ENCODE measurements around the gene CMPK1.
A peak's percentile ranks its signal among the peaks of the same experiment; 100 is the strongest.
"Not testable (repeated sequence)": the region's sequence is repeated elsewhere in the genome, so short reads cannot be mapped to it uniquely, and the experiment has no call there.

Gene CMPK1, protein sequence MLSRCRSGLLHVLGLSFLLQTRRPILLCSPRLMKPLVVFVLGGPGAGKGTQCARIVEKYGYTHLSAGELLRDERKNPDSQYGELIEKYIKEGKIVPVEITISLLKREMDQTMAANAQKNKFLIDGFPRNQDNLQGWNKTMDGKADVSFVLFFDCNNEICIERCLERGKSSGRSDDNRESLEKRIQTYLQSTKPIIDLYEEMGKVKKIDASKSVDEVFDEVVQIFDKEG

DNA sequence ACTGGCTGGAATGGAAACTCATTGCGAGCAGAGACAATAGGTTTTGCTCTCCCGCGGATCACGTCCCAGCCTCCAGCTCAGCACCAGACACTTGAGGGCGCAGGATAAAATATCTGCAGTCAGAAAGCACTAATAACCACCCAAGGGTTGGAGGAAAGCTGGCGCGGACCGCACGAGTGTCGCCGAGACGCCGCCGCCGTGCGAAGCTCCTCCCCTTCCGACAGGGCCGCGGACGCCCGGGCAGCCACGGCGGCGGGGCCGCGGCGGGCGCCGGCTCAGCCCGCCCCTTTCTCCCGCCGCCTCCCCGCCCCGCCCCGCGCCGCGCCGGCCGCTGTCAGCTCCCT lies at the start of gene CMPK1:
Gene CMPK1, plus strand, starts transcription at position 213 of the 344 bp plus-strand sequence. CDS start 156 bp downstream, outside the sequence.
- TF ChIP-seq ZFX (IDR thresholded peaks at IDR 0.05; ENCODE audit: borderline replicate concordance), result no peak
- TF ChIP-seq, protein P1, sequence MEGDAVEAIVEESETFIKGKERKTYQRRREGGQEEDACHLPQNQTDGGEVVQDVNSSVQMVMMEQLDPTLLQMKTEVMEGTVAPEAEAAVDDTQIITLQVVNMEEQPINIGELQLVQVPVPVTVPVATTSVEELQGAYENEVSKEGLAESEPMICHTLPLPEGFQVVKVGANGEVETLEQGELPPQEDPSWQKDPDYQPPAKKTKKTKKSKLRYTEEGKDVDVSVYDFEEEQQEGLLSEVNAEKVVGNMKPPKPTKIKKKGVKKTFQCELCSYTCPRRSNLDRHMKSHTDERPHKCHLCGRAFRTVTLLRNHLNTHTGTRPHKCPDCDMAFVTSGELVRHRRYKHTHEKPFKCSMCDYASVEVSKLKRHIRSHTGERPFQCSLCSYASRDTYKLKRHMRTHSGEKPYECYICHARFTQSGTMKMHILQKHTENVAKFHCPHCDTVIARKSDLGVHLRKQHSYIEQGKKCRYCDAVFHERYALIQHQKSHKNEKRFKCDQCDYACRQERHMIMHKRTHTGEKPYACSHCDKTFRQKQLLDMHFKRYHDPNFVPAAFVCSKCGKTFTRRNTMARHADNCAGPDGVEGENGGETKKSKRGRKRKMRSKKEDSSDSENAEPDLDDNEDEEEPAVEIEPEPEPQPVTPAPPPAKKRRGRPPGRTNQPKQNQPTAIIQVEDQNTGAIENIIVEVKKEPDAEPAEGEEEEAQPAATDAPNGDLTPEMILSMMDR (IDR thresholded peaks at IDR 0.05), result peak; percentile 7; the same call in 1 of the 2 replicates
- H3K27ac ChIP-seq, result peak within 1 kb of the TSS; percentile 98

DNA sequence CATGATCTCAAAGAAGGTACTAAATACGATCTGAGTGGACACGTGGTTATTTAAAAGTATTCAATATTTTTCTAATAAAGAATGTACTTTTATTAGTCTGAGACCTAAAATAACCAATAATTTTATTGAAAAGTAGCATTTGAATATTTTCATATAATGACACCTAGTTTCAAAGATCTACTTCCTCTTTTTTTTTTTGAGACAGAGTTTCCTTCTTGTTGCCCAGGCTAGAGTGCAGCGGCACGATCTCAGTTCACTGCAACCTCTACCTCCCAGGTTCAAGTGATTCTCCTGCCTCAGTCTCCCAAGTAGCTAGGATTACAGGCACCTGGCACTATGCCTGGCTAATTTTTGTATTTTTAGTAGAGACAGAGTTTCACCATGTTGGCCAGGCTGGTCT lies 45.5 kb upstream of the CMPK1 start:
- H3K27ac ChIP-seq, result not testable (repeated sequence)

DNA sequence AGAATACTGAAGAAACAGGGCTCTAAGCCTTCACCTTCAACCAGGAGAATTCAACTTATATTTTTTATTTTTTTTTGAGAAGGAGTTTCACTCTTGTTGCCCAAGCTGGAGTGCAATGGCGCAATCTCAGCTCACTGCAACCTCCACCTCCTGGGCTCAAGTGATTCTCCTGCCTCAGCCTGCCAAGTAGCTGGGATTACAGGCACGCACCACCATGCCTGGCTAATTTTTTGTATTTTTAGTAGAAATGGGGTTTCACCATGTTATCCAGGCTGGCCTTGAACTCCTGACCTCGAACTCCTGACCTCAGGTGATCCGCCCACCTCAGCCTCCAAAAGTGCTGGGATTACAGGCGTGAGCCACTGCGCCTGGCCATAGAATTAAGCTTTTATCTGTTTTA lies 38.7 kb upstream of the CMPK1 start:
- H3K27ac ChIP-seq, result not testable (repeated sequence)

DNA sequence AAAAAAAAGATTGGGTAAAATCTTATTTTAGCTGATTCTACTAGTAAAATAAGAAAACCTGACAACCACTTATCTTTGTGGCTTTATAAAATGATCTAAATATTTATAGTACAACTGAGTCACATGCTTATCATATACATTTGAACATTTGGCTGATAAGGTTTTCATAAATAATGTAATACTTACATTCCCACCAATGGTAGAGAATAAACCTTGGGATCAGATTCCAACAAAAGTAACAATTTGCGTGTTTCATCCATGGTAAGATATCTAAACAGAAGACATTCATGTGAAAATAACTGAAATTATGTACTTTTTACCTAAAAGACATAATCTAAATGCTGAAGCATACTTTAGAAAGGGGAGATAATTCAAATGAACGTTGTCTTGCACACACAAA lies 38.0 kb upstream of the CMPK1 start:
- H3K27ac ChIP-seq, result no peak overlapping the region
- TF ChIP-seq, protein P1 (IDR thresholded peaks at IDR 0.05), result no peak
- TF ChIP-seq ZFX (IDR thresholded peaks at IDR 0.05; ENCODE audit: borderline replicate concordance), result no peak

DNA sequence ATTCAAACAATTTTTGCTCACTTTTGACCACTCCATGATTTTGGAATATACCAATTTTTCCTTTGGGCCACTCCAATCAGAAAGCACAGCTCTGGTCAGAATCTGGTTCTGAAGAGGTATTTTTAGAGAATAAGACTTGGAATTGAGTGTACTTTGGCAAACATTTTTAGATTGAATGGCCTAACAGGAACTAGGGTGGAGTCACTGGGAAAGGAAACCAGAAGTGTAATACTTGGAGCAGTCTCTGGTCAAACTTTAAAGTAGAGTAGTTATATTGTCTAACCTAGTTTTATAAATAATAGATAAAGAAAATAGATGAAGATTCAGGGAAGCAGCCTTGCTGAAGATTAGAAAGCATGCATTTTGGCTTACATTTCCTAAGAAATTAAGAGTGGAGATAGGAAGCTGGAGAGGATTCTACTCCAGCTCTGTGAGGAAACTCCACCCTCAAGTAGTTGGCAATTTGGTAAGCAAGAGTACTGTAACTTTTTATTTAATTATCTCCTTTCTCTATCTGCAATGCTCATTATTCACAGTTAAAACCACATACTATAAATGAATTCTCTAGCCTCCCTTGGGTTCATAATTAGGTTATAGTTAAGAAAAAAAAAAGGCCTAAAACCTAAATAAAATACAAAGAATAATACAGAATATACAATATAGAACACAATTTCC lies 35.4 kb upstream of the CMPK1 start:
- TF ChIP-seq, protein P1 (IDR thresholded peaks at IDR 0.05), result no peak
- no peak for TF ChIP-seq ZFX (IDR thresholded peaks at IDR 0.05; ENCODE audit: borderline replicate concordance)
- no peak overlapping the region for H3K27ac ChIP-seq

DNA sequence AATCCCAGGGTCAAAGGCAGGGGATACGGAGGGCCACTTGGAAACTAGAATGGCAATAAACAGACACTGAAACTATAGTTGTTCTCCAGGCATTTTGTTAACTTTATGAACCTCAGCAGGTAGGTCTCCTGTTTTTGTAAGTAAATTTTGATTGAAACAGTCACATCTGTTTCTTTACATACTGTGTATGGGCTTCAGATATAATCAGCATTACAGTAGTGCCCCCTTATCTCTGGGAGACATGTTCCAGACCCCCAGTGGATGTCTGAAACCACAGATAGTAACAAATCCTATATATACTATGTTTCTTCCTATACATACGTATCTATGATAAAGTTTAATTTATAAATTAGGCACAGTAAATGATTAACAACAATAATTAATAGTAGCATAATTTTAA lies 31.1 kb upstream of the CMPK1 start:
- TF ChIP-seq, protein P1 (IDR thresholded peaks at IDR 0.05), result no peak
- no peak for TF ChIP-seq ZFX (IDR thresholded peaks at IDR 0.05; ENCODE audit: borderline replicate concordance)
- H3K27ac ChIP-seq, result no peak overlapping the region

DNA sequence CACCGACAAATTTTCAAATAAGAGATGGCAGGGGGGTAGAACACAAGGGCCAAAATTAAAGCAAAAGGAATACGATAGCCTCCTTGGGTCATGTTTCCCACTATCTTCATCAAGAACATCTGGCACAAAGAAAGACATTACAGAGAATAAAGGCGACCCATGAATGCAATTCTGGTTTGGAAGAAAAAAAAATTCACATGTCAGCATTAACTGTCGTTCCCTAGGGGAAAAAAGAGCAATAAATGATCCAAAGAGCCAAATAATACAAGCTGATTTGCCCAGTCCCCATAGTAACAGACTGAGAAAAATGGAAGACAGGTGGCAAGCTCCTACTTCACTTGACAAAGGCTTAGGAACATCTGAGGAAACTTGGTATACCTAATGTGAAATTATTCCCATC lies 24.2 kb upstream of the CMPK1 start:
- no peak for TF ChIP-seq ZFX (IDR thresholded peaks at IDR 0.05; ENCODE audit: borderline replicate concordance)
- TF ChIP-seq, protein P1 (IDR thresholded peaks at IDR 0.05), result no peak
- H3K27ac ChIP-seq, result no peak overlapping the region

DNA sequence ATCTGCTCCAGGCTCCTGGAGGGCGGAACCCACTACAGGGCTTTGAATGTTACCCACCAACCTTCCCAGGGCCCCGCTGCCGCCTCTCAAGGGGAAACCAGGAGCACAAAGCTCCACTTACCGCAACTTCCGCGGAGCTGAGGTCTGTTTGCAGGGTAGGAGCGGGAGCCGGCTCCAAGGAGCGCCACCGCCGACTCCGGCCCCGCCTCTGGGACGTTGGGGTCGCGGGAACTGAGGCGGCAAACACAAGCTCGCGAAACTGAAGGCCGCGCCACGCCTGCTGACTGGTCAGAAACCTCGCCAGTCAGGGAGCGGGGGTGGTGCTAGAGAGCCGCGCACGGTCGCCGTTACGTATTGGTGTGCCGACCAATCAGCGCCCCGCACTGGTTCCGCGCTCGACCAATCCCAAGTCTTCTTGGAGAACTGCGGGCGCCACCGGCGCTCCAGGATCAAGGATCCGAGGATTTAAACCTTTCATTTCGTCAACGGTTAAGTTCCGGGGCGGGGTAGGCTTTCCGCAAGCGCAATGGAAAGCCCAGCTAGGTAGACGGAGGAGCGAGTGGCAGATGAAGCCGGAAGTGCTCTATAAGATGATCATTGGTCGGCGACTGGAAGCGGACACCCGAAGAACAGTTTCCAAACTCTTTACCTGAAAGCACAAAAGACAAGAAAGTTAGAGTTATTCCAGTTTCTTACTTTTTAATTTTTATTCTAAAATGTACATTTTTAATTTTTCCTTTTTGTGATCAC lies 19.5 kb upstream of the CMPK1 start, which contains the start of gene STIL:
Gene STIL, minus strand, starts transcription at position 233 of the 750 bp plus-strand sequence. CDS start 3,828 bp downstream, outside the sequence.
- TF ChIP-seq ZFX (IDR thresholded peaks at IDR 0.05; ENCODE audit: borderline replicate concordance), result no peak
- TF ChIP-seq, protein P1 (IDR thresholded peaks at IDR 0.05), result no peak
- H3K27ac ChIP-seq, result peak within 1 kb of the TSS; percentile 94
